Renal cortical epithelial cell (primary cell): Measurements from ENCODE around the gene KRTAP19-8. TPM values are rescaled to one million over a fixed set of nuclear protein-coding genes. Genes with fewer than 3 reads are reported as not detected.

Experiments used
- DNase-seq: peaks from one replicate; pipeline ENCODE4 v3.0.0-alpha.2; 2011; ENCODE audit warnings: low read depth
- total RNA-seq: library from RNA; depleted of rRNA; stranded (reverse); fragments of >200 nt; gene quantifications from 2 replicates; pipeline ENCODE4 v1.2.3, GENCODE V29; 2014

KRTAP19-8 gene, protein sequence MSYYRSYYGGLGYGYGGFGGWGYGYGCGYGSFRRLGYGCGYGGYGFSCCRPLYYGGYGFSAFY
- not detected in 2 replicates for total RNA-seq

DNA sequence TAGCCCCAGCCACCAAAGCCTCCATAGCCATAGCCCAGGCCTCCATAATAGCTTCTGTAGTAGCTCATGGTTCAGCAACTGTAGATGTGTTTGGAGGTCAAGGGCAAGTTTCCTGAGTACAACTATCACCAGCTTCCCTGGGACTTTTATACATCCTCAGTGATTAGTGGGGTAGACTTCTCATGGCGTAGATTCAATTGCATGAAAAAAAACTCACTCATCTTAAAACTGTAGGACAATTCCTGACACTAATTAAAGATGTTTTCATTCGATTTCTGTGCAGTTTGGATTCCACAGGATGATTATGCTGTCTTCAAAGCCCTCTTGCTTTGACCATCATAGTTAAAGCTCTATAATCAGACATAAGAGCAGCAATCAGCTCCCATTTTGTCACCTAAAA is at the start of gene KRTAP19-8:
Gene KRTAP19-8, minus strand, starts transcription at position 101 of the 400 bp plus-strand sequence. Its CDS starts 33 bp downstream, at position 68.
- DNase-seq, result no peak

DNA sequence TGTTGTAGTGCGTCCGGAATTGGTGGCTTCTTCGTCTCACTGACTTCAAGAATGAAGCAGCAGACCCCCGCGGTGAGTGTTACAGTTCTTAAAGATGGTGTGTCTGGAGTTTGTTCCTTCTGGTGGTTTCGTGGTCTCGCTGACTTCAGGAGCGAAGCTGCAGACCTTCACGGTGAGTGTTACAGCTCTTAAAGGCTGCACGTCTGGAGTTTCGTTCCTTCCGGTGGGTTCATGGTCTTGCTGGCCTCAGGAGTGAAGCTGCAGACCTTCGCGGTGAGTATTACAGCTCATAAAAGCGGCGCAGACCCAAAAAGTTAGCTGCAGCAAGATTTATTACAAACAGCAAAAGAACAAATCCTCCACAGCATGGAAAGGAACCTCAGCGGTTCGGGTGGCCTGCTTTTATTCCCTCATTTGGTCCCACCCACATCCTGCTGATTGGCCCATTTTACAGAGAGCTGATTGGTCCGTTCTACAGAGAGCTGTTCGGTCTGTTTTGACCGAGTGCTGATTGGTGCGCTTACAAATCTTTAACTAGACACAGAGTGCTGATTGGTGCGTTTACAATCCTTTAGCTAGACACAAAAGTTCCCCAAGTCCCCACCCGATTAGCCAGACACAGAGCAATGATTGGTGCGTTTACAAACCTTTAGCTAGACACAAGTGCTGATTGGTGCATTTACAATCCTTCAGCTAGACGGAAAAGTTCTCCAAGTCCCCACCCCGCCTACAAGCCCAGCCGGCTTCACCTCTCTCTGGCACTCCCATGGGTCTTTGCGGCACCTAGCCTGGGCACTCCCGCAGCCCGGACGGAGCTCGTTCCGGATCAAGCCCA is 49.6 kb upstream of the KRTAP19-8 start:
- DNase-seq, result no peak

DNA sequence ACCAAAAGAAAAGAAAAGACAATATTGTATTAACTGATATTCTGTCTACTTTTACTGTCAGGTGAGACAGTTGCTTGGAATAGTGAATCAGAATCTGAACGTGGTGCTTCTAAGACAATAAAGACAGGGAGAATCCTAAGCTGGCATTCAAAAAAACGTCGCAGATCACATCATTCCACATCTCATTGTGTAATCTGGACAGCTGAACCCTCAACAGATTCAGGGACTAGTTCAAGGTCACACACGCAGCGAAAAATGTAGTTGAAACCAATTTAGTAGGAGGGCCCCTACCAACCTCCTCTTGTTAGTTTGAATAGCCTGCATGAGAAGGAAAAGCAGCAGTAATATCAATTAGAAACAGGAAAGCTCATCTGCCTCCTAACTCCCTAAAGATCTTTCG is 46.4 kb upstream of the KRTAP19-8 start:
- no peak for DNase-seq

DNA sequence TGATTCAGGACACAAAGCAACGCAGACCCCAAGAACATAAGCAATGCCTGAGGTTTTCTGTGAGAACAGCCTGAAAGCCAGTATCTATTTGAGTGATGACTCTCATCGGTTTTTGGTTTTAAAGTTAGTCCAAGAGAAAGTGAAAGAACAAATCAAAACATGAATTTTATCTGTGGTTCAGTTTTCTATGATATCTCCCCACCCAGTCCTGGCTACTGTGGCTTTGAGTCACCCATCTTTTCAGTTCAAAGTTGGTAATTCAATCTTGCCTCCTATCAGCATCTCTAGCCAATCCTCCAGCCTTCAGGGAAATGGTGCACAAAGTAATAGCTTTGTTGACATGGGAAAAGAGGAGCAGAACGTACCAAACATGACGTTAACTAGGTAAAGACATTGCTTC is 40.5 kb upstream of the KRTAP19-8 start:
- no peak for DNase-seq

DNA sequence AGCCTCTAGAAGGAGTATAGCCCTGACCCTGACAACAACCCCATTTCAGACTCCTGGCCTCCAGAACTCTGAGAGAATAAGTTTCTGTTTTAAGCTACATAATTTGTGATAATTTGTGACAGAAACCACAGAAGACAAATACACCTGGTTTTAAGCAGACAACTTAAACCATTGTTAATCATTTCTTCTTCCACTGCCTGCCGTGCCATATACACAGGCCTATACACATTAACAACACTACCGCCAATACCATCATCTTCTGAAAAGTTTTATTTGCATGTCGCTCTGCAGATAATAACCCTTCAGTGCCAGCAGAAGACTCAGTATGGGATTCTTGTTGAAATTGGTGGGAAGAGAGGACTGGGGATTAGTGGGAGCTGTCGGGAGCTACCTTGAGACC is 39.9 kb upstream of the KRTAP19-8 start:
- DNase-seq, result no peak

DNA sequence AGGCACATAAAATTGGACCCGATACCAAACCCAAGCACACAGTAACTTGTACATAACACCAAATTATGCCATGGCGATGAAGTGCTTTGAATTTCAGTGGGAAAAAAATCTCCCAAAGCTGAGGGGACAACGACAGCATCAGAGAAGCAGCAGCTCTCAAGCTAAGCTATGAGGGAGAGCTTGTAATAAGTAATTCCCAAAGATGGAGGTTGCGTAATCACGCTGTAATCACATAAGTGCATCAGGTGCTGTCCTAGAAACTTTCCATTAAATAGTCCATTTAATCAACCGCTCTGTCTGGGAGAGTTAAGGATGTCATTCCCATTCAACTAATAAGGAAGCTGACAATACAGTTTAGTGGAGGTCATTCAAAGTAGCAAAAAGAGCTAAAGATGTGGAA is 37.6 kb upstream of the KRTAP19-8 start:
- DNase-seq, result no peak

DNA sequence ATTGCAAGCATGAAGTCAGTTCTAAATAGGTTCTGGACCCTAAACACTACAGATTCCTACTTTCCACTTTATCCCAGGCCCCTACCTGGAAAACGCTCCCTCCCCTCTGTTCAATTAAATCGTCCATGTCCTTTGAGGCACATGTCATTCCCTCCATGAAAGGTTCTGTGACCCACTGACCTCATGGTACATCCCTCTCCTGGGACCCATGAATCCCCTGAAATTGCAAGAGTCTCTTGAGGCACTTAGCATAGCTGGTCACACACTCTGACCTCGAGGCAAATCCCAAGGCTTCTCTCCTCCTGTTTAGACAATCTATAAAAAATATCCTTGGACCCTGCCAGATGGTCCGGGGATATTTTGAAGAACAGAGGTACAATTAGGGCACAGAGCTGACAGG is 34.3 kb upstream of the KRTAP19-8 start:
- DNase-seq, result no peak

DNA sequence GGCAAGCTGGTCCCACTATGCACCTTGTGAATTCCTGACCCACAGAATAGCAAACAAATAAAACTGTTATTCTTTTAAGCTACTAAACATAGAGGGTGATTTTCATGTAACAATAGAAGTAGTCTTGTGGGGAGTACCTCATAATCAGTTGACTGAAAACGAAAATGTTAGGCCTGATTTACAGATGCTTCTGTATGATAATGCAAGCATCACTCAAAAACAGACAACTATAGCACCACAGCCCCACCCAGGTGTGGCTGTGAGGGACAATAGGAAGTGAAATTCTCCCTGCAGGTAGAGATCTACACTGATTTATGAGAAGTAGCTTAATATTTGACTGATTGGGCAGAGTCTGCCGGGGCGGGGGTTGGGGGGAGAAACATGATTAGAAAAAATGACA is 26.5 kb upstream of the KRTAP19-8 start:
- DNase-seq, result no peak

DNA sequence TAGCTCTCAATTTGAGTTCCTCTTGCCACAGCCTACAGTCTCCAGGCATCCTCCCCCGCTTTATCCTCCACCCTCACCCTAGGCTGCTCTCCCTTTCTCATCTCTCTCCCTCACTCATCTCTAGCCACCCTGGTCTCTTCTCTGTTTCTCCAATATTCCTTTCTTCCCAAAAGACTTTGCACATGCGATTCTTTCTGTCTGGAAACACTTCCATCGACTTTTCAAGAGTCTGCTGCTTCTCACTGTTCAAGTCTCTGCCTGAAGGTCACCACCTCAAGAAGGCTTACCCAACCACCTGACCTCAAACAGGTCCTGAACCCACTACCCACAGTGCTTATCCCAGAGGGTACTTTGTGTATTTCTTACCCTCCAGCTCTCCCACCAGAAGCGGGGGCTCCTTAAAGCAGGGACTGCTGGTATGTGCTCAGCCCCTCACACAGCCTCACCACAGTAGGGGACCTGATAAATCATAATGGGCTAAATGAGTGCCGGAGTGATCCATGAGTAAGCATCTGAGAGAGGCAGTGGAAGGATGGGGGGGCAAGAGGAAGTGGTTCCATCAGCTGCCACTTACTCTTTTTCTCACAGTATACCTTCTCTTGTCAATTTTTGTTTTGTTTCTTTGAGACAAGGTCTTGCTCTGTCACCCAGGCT is 14.3 kb upstream of the KRTAP19-8 start:
- DNase-seq, result no peak

DNA sequence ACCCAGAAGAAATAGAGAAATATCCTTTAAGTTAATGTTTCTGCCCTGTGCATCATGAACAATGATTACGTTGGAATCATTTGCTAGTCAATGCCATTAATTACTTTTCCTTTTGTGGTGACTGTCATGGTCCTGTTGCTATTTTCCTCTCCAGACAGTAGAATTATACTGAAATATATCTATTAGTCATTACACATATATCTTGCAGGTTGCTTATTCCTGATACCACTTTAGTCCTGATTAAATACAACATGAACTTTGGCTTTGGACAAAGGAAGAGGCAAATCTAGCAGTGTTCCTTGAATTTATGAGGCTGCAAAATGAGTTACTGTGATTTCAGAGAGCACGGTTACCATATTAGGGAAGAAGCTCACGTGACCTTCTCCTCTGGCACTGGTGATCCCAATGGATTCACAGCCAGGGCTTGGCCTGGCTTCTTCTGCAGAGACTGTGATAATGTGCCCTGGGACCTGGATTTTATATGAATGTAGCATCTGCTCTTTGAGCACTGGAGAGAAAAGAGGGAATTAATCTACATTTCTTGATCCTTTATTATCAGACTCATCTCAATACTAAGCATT is 12.4 kb upstream of the KRTAP19-8 start:
- no peak for DNase-seq

DNA sequence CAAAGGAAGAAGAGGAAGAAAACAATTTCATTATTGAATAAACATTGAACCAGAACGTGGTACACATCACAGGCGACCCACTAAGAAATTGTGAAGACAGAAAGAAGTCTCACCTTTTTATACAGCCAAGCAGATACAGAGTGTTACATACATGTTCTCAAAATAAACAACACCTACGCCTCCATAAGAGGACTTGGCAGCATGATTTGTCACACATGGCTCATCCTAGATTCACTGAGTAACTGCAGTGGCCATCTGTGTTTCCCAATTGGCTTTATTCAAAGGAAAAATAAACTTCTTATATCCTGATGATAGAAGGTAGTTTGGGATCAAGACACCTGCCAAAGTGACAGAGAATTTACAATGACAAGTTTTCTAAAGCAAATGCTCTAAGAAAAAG is 7.6 kb upstream of the KRTAP19-8 start:
- DNase-seq, result no peak

DNA sequence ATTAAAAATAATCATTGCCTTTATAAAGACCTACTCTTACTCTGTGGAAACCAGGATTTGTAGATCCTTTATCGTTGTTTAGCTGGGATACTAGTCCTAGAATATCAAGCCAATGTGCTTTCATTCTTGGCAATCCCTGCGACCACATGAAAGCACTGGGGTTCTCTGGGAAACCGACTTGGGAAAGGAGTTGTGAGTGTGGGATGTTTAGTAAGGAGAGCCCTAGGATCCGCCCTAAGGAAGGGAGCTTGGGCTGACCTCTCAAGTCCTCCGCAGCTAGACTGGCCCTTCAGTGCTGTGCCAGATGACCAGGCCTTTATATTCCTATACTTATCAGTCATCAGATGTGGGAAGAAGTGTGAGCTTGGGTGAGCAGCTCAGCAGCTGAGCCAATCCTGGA is 5.2 kb upstream of the KRTAP19-8 start:
- no peak for DNase-seq

DNA sequence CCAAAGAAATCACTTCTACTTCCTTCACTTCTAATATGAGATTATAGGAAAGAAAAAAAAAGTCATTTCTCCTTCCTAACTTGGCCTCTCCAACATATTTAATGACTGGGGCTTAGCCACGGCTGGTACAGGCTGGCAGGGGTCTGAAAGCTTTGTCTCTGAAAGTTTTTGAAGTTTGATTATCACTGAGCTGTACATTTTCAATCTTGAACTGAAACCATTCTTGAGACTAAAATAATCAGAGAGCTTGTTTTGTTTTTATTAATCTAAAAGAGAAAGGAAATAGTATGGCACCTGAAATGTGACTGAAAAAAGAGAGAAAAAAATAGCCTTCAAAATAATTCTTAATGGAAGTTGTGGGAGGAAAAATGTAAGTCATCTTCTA is 3.8 kb upstream of the KRTAP19-8 start:
- DNase-seq, result no peak

DNA sequence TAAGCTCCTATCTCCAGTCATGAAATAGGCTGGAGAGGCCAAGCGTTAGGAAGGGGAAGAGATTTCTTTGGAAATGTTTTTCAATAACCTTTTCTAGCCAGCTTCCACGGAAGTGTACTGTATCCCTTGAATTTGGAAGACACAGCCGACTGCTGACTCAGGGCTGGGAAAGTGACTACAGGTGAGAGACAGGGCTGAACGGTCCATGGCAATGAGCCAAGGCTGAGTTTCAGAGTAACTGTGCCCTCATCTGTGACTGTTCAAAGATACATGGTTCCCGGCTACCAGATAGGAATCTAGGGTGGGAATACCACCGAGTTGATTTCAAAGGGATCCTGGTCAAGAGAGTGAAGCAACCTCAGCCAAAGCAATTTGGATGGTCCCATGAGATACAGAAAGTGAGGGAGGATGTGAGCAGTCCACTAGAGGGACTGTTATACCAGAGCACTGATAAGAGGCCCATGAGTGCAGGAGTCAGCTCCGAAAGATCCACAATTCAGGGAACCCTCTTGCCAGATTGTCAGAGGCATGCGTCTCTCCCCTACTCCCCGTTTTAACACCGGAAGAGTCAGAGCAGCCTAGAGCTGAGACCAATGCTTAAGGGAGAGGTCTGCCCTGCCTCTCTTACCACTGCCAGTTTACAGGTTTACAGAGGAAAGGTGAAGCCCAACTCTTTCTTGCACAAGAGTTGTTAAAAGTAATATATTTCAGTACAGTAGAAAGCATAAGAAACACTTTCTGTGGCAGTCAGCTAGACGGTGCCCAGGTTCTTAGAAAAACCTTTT is 3.2 kb upstream of the KRTAP19-8 start:
- DNase-seq, result no peak

DNA sequence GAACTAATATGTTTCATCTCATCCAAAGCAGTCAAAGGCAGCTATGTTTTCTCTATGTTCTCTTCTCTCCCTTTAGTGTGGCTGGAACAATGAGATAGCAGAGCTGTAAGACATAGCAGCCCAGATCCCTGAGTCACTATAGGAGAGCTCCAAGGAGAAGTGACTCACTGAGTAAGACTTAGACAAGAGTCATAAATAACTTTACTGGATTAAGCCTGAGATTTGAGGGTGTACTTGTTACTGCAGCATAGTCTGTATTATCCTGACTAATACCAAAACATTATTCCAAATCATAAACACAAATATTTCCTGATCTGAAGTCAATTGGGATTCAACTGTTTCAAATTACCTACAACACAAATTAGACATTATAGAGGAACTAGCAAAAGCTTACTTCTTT is 3.9 kb downstream of the KRTAP19-8 start:
- DNase-seq, result no peak

DNA sequence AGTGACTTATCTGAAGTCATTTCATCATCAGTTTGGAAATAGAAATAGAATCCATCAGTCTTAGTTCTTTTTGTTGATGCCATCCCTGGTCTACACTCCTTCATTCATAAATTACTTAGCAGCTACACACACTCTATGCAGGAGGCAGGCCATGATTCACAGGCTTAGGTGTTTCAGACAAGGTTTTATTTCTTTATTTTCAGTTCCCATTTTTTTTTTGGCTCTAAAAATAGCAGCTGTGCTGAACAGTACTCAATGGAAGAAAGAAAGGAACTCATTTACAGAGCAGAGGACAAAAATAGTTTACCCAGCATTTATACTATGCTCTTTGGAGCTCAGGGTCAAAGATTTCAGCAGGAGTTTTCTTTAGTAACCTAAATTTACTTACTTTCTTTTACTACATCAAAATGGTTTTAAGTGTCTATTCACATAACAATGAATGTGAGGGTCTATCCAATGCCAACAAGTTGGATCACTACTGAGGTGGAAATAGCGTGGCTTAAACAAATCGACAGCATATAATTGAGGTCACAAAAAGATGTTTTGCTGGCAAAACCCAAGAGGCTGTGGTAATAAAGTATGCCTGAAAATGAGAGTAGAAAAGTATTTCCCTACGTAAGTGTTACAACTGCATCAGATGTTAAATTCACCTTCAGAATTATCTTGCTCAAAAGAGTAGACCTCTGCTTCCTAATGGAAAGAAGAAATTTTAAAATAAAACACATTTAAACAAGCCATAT is 7.7 kb downstream of the KRTAP19-8 start:
- DNase-seq, result no peak

DNA sequence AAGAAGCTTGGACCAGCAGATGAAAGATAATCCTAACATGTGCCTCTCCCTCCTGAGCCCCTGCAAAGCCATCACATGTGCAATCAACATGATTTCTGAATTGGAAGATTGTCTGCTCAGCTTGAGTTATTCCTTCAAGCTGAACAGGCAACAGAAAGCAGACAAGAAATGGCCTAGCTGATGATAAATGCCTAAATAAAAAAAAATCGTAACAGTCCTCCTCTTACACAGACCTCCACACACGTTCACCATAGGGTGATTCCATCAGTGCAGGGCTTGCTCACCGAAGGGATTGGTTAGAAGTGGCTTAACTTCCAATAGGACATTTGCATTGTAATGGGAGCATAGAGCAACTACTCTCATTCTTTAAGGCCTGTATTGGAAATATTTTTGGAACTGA is 14.6 kb downstream of the KRTAP19-8 start:
- no peak for DNase-seq

DNA sequence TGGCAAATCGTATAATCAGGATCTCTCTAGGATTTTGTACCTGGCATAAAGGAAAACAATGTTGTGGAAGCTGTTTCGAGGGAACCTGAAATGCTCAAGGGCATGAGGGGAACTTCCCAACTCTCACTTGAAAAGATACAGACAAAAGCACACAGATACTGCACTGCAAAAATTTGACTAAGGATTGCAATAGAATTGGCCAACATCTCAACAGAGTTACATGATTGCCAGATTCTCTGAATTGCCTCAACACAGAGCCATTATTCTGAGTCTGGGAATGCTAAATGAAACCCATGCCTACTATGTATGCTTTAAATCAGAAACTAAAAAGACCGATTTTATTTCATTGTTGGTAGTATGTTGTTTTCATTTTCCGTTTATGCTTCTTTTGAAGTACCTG is 16.0 kb downstream of the KRTAP19-8 start:
- DNase-seq, result no peak

DNA sequence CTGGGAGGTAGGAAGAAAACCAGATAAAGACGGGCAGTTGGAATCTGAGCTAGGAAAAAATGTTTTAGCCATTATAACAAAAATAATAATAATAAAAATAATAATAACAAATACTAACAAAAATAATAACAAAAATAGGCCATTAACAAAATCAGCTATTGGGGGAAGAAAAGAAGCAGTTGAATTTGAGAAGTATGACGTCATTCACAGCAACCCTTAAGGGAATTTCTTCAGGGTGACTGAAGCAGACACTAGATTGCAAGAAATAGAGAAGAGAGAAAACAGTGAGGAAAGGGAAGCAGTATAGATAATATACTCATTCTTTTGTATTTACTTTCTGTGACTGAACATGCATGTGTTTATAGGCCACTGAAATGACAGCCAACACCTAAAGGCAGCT is 20.0 kb downstream of the KRTAP19-8 start:
- no peak for DNase-seq

DNA sequence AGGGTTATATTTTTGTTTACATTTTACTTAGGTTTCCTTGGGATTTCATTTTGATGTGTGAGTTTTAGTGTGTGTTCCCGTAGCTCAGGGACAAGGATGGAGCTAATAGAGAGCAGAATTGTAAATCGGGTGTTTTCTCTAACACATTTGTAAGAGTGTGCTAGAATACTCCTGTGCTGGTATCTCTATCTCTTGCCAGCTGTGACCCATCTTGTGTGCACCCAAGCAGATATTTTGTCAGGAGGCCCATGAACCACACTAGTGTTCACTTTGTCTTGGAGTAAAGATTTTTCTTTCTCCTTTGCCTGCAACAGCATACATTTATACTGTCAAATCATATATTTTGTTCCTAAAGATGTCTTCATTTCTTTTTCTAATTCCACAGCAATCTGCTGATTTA is 23.4 kb downstream of the KRTAP19-8 start:
- DNase-seq, result no peak
